ENCODE results near the gene ECHDC3. TPM values are rescaled to one million over a fixed set of nuclear protein-coding genes. Genes with fewer than 3 reads are reported as not detected.
A peak's percentile ranks its signal among the peaks of the same experiment; 100 is the strongest.

ECHDC3 gene
- total and polyA plus RNA-seq, 2 of the 13 experiments (the other 11 are each of a cell fraction or from before 2014, with no cell fraction given), result not detected

GRCh38 chr10:11760861-11761260 is 18.7 kb downstream of the ECHDC3 start (continued):
- TF ChIP-seq IRF9 (CRISPR knock-in tag; IDR thresholded peaks at IDR 0.05; ENCODE audit: borderline replicate concordance), result no peak
- no peak for TF ChIP-seq TAF1 (CRISPR knock-in tag; IDR thresholded peaks at IDR 0.05)

GRCh38 chr10:11761431-11761830 is 19.2 kb downstream of the ECHDC3 start:
- BruUV-seq (replicated peaks), result no TSS peak
- Histone ChIP-seq H2AFZ (ENCODE audit: low read length) (no peak overlapping the region), H3K27ac (ENCODE audit: extremely low read length, insufficient read depth, low read length) (no peak overlapping the region), H3K27me3 (ENCODE audit: control insufficient read depth in 1 of 2, insufficient read depth in 2 of 2, low read length in 2 of 2) (peaks cover 7 to 49% of the 10 kb centered on the region in 2 experiments; a peak in 3 of 5 replicates), H3K36me3 (replicated peaks in 1 of 2; ENCODE audit: control insufficient read depth in 1 of 2, insufficient read depth in 2 of 2, low read length in 2 of 2) (no peaks in the 10 kb centered on the region), H3K9me3 (ENCODE audit: low read length) (no peaks in the 10 kb centered on the region), H3K4me2 (ENCODE audit: low read depth, low read length) (no peak overlapping the region), H3K4me3 (replicated peaks in 1 of 3; ENCODE audit: insufficient read depth in 1 of 3, low read depth in 2 of 3, low read length in 3 of 3) (no peak overlapping the region), H4K20me1 (ENCODE audit: insufficient read depth, low read length) (no peaks in the 10 kb centered on the region), H3K4me1 (ENCODE audit: insufficient read depth, low read length) (peaks cover 57% of the 10 kb centered on the region), H3K9ac (ENCODE audit: insufficient read depth, low read depth, low read length) (no peak overlapping the region), H3K79me2 (ENCODE audit: insufficient read depth, low read length) (no peaks in the 10 kb centered on the region)
- 60% methylated on average over 5 of the region's 6 CpGs for WGBS (ENCODE audit: low lambda C conversion rate)
- ChIA-PET CTCF (ENCODE audit: low intra/inter-chr PET ratio, low total read pairs) (no interaction called here), POLR2A (no interaction called here)
- FAIRE-seq (no peak), ATAC-seq (no peak), DNase-seq (ENCODE audit: low spot score) (no peak)
- intact Hi-C loops (cut with micrococcal nuclease; ENCODE audit: unreplicated experiment), result no loop called here
- in situ Hi-C loops (cut with HindIII; ENCODE audit: extremely low pct_ligation_motif_present, low pct_unique_long_range_greater_than_20kb), result no loop called here
- TF ChIP-seq TCF7L2 (IDR thresholded peaks at IDR 0.05; ENCODE audit: low read depth, low read length) (no peak), HIVEP1 (CRISPR knock-in tag; IDR thresholded peaks at IDR 0.05) (no peak), TFAP4 (IDR thresholded peaks at IDR 0.05; ENCODE audit: borderline replicate concordance, low read depth) (no peak), ZBTB33 (CRISPR knock-in tag; IDR thresholded peaks at IDR 0.05) (peak; percentile 31; the same call in 1 of the 2 replicates), FOXO4 (CRISPR knock-in tag; conservative IDR thresholded peaks at IDR 0.05) (0 out of 2 replicates have a peak, but pooled peaks have one; percentile 71)

All from HepG2 (cell line).